ENCODE results near the gene PLCL1.

PLCL1 gene

GRCh38 chr2:197929886-197930227 lies 125.5 kb downstream of the PLCL1 start:
- DNase-seq = no peak

DNA sequence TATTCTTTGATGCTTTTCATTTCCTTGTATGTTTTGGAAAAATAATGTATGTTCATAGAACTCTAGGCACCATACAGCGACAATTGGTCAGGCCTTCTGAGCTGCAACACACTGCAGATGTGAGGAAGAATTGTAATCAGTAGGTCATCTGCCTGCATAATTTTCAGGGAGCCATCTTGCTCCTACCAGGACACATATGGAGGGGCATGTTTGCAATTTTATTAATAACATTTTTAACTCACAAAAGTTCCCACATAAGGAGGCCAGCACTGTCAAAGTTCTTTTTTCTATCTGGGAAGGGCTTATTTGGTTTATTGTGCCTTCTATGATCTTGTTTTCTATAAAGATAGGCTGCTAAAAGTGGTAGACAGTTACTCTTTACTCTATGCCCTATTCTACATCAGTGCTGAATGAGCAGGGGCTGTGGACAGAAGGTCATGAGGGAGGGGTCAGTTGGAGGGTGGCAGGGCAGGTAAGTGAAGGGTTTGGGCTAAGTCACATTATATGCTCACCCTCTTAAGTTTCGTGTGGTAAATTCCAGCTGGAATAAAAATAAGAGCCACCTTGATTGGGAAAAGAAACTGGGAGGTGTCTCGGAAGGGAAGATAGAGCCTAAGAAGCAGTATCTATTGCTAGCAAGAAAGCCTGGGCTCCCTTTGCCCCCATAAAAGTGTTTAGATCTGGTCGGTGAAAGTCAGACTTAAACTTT lies 126.3 kb downstream of the PLCL1 start:
- DNase-seq = no peak

- no peak for DNase-seq
Measured at GRCh38 chr2:197931661-197932312, 127.4 kb downstream of the PLCL1 start.

DNA sequence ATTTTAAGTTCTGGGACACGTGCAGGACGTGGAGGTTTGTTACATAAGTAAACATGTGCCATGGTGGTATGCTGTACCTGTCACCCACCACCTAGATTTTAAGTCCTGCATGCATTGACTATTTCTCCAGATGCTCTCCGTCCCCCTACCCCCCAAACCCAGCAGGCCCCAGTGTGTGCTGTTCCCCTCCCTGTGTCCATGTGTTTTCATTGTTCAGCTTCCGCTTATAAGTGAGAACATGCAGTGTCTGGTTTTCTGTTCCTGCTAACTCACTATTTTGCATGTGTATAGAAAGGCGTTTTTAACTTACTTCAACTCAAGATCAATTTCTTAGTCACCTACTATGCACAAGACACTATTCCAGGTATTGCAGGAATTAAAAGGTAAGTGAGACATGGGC lies 128.0 kb downstream of the PLCL1 start:
- no peak for DNase-seq

GRCh38 chr2:197934261-197934933 lies 130.0 kb downstream of the PLCL1 start:
- DNase-seq = no peak

GRCh38 chr2:197934934-197935289 lies 130.5 kb downstream of the PLCL1 start:
- no peak for DNase-seq

- no peak for DNase-seq
Measured at GRCh38 chr2:197937814-197938213, 133.4 kb downstream of the PLCL1 start.

DNA sequence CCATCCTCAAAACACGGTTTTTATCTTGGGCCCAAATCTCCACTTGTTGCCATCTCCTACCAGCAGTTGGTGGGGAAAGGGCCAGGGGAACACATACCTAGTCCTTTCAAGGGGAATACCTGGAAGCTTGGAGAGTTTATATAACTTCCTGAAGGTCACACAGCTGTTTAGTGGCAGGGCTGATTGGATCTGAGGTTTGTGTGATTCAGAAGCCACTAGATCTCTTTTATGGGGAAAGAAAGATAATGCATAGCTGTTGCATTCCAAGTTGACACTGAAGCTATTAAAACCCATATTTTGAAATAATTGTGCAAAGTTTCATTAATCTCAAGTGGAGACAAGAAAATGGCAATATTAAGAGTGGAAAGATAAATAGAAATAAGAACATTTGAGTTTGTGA lies 134.2 kb downstream of the PLCL1 start:
- DNase-seq = no peak

DNA sequence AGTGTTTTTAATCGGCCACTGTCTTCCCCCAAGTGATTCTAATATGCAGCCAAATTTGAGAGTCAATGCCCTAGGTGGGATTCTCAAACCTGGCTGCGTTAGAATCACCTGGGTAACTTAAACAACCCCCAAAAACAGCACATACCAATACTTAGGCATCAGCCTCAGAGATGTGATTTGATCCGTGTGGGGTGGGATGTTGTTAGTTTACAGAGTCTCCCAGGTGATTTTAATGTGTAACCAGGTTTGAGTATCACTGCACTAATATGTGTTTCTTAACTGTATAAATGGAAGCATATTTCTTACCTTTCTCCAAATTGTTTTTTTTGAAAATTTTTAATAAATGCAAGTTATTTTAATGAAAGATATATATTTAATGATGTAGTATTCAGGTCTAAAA lies 135.4 kb downstream of the PLCL1 start:
- no peak for DNase-seq

- no peak for DNase-seq
Measured at GRCh38 chr2:197940382-197940781, 136.0 kb downstream of the PLCL1 start.

GRCh38 chr2:197941715-197942114 lies 137.3 kb downstream of the PLCL1 start:
- DNase-seq = no peak

GRCh38 chr2:197943731-197944130 lies 139.3 kb downstream of the PLCL1 start:
- no peak for DNase-seq

DNA sequence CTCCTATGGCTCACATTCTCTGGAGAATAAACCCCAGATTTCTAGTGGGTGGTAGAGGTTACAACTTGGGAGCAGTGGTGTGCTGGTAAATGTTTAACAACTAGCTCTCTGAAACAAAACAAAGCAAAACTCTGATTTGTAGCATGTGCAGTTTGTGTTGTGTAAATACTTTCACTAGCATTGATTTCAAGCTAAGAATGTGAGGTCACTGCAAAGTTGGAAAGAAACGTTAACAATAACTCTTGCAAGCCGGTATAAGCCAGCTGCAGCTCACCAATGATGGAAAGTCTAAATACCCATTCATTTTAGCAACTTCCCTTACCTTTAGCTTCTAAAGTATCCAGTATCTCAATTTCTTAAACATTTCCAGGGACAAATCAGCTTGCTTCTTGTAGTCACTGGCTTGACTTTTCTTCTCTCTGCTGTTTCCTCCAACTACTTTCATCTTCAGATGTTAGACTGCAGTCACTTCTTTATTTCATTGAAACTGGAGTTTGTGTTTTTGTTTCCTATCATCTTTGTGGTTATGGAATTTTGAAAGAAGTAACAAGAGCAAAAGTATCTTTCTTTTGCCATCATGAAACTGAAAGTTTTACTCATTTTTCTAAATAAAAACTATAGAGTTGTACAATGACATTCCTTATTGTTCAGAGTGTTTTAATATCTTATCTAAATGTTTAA lies 140.2 kb downstream of the PLCL1 start:
- no peak for DNase-seq

GRCh38 chr2:197946562-197946961 lies 142.2 kb downstream of the PLCL1 start:
- no peak for DNase-seq

DNA sequence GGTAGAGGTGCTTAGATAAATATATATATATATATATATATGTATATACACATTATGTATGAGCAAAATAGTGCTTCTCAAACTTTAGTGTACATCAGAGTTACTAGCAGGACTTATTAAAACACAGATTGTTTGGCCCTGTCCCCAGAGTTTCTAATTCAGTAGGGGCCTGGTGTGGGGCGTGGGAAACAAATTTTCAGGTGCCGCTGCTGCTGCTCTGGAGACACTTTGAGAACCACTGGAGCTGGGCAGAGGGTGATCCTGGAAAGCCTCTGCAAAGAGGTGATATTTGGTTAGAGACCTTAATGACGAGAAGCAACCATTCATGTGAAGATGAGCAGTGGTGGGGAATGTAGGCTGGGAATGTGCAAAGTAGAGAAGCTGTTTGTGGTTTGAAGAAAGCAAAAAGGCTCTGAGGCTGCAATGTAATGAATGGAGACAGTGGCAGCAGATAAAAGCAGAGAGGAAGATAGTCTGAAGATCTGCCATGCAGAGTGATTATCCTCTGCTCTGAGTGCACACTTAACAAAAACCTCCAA lies 142.9 kb downstream of the PLCL1 start:
- no peak for DNase-seq

- no peak for DNase-seq
Measured at GRCh38 chr2:197949224-197949623, 144.8 kb downstream of the PLCL1 start.

DNA sequence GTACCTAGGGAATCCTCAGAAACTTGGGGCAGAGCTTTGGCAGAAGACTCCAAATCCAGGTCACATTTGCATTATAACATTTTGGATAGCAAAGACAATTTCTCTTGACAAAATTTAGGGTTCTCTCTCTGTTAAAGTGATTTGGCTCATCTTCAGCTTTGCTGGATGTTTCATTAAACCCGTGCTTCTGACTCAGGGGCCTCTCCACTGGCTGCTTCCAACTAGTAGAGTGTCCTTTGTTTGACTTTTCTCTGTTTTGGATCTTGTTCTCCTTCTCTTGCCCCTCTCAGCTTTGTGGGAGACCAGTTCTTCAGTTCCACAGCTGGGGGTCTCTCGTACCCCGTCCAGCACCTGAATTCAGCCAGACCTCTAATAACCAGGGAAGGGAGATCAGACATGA lies 145.6 kb downstream of the PLCL1 start:
- no peak for DNase-seq

GRCh38 chr2:197950724-197951123 lies 146.3 kb downstream of the PLCL1 start:
- no peak for DNase-seq

DNA sequence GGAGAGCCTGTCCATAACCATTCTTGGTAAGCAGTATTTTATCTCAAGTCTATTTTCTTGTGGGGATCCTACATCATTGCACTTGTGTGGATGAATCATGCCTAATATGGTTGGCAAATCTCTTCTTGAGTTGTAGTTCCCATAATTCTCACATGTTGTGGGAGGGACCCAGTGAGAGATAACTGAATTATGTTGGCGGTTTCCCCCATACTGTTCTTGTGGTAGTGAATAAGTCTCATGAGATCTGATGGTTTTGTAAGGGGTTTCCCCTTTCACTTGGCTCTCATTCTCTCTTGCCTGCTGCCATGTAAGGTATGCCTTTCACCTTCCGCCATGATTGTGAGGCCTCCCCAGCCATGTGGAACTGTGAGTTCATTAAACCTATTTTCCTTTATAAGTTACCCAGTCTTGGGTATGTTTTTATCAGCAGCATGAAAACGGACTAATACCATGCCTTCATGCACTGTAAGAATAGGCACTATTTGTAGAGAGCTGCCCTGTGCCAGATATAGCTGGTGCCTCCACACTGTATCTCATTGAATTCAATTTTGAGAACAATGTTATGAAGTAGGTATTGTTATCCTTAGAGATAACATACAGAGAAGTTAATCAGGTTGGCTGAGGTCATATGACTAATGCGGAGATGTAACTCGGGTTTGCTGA lies 148.3 kb downstream of the PLCL1 start:
- DNase-seq = no peak

DNA sequence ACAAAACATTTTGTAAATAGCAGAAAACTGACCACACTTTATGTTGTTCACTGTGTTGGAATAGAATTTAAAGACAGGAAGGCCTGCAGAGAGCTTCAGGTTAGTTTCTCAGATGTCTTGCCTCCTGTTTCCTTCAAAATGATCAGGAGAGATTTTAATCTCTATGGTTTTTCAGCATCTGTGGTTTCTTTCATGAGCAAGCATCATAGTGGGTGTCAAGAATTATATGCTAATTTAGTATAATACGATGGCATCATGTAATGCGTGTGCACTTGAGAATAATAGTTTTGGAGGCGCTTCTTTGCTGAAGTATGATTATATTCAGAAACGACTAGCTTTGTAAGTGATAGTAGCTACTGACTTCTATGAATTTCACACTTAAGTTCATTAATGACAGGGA lies 149.9 kb downstream of the PLCL1 start:
- DNase-seq = no peak

DNA sequence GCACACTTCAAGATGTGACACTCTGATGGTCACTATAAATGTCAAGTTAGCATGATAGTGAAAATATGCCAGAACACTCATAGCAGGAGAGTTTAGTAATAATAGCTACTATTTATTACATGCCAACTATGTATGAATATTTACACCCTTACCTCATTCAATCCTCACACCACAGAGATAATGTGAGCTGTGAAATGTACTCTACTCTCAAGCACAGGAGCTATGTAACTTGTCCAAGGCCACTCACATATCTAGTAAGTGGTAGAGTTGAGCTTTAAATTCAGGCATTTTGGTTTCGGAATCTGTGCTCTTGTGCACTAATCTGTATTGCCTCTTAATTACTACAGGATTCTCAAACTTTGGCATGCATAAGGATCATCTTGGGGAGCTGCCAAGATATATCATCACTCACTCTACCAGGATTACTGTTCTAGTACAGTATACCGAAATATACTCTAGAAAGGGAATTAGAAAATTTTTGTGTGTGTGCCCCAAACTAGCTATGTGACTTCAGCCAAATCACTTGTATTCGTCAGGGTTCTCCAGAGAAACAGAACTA lies 154.3 kb downstream of the PLCL1 start:
- peak; percentile 12 for DNase-seq

GRCh38 chr2:197959383-197959782 lies 155.0 kb downstream of the PLCL1 start:
- DNase-seq = no peak

DNA sequence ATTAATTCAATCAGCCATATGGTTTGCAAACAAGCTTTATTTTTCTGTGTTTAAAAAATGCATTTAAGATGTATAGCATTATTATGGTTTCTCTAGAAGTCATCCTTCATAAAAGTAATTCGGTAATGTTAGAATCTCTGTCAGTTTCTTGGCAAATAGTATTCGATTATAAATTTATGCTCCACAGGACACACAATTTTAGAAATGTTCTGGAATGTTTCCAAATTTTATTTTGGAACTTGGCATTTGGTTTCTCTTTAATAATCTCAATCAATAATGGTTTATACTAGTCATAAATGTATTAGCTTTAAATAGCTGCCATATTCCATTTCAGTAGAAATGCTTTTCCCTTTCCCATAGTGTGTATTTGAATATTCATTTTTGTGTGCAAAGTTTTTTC lies 156.4 kb downstream of the PLCL1 start:
- peak; percentile 13 for DNase-seq

Data from NCI-H446 treated with DMSO at 0.1 percent for 48 hours (cell line).